SKM-1 treated with dmso at 0.1 percent for 144 hours (cell line): ENCODE data around the gene C16orf78.

Experiments
- DNase-seq: peaks from one replicate; lab custom pipeline; 2025; ENCODE audit not compliant: unreplicated experiment; lab: John Stamatoyannopoulos, UW

C16orf78 gene

GRCh38 chr16:49428808-49429207 lies 55.2 kb downstream of the C16orf78 start:
- DNase-seq, result no peak

GRCh38 chr16:49431040-49431439 lies 57.4 kb downstream of the C16orf78 start:
- DNase-seq, result no peak

DNA sequence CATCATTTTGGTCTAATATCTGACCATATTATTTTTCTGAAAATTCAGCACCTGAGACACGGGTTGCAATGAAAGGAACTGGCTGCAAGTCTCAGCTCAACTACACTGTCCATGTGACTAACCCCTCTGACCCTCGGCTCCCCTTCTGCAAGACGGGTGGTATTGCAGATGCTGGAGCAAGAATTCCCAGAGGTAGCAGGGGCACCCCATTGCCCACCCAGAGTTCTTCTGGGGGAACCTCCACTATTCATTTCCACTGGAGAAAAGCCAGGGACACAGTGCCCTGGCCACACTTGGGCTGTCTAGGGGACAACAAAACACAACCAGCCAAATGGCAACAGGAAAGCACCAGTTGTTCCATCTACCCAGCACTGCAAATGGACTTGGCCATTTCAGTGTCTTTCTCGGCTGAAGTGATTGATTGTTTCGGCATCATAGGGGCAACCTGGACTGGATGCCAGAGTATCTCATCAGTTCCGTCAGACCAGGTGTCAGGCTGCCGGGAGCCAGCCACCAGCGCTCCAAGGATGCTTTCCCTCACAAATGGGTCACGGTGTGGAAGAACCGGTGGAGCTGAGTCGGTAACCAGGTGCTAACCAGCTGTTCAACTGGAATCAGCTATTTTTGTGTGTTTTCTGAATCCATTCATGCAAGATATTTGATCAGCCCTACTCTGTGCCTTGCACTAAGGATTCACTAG lies 58.1 kb downstream of the C16orf78 start:
- no peak for DNase-seq

GRCh38 chr16:49434733-49435132 lies 61.1 kb downstream of the C16orf78 start:
- DNase-seq, result no peak

DNA sequence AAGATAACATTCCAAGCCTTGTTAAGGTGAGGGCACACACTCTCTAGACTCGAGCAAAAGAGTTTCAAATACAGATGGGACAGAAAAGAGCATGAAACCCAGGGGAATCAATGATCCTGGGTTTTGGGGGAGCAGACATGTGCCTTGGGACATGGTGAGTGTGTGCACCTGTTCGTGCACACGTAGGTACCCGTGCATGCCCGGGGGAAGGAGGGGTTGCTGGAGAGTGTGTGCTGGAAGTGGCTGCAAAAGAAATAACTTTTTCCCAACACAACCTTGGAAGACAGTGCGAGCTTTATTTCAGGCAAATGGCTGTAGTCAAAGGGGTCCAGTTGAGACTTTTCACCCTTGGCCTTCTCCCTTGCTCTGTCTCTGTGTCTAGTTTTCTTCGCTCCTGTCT lies 62.6 kb downstream of the C16orf78 start:
- no peak for DNase-seq

- no peak for DNase-seq
These were observed 63.7 kb downstream of the C16orf78 start for GRCh38 chr16:49437344-49437743.

- DNase-seq, result no peak
These were observed 65.4 kb downstream of the C16orf78 start for GRCh38 chr16:49439050-49439449.

- no peak for DNase-seq
These were observed 66.1 kb downstream of the C16orf78 start for GRCh38 chr16:49439676-49440075.

DNA sequence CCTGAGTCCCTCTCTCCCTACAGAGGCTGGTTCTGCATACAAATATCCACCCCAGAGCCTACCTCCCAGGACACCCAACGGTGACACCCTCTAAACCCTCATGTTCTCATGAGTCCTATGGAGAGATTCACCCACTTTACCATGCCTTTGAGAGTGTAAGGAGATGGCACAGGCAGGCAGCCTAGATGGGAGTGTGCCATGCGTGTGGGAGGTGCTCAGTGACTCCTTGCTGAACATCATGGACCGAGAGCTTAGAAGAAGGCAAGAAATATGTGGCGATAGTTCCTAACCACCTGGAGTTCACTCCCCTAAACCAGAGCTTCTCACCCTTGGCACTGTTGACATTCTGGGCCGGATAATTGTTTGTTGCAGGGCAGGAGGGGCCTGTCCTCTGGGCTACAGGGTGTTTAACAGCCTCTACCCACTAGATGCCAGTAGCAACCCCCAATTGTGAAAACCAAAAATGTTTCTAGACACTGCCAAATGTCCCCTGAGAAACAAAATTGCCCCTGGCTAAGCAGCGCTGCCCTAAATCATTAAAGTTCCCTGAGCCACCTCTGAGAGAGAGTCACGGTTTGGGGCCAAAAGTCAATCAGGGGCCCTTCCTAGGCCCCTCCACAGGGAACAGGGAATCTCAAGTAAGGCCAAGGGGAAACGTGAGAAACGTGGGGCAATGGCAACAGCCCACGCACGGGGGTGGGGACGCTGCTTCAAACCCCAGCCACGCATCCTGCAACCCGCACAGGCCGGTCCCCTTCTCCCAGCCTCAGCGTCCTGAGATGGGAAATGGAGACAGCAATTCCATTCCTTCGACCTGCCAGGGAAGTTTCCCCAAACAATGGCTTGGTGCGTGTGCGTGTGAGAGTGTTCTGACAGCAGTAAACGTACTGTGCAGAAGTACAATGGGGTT lies 66.8 kb downstream of the C16orf78 start:
- no peak for DNase-seq

- DNase-seq, result no peak
These were observed 67.8 kb downstream of the C16orf78 start for GRCh38 chr16:49441366-49441780.

GRCh38 chr16:49442805-49443204 lies 69.2 kb downstream of the C16orf78 start:
- DNase-seq, result no peak

DNA sequence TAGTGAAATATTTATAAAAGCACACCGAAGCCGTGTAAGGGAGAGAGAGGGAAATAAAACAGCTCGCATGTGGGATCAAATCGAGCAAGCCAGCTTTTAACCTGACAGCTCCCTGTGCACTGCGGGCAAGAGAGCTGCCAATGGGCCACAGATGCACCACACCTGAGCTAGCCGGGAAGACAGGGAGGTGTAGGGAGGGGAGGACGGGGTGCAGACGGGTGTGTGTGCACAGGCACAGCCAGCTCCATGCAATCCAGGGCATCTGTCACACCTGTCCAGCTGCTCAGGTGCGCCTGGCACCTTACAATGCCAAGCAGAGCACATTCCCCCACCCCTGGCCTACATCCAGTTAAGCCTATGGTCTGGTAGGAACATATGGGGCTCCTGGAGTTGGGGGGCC lies 70.0 kb downstream of the C16orf78 start:
- DNase-seq, result no peak

- DNase-seq, result no peak
These were observed 73.2 kb downstream of the C16orf78 start for GRCh38 chr16:49446805-49447204.
